Measurements from ENCODE around the gene KRT3.
"Not testable (repeated sequence)": the region's sequence is repeated elsewhere in the genome, so short reads cannot be mapped to it uniquely, and the experiment has no call there.

KRT3 gene

DNA sequence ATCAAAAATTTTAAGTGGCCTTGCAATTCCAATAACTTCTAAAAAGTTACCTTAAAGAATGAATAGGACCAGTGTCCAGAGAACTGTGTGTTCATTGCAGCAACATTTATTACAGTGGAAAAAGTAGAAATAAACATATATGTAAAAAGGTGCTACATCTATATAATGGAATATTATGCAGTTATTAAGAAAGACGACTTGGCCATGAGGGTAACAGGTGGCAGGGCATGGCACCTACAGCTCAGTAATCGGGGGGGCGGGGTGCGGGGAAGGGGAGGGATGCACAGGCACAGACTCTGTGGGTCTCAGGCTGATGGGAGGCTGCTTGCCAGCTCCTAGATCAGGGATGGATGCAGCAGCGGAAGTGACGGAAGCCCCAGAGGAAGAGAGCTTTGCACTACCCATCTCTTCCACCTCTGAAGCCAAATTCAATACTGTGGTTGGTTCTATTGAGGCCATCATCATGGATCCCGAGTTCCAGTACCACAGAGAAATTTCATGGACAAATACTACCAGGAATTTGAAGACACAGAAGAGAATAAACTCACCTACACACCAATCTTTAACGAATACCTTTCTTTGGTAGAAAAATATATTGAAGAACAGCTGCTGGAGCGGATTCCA is 32.8 kb downstream of the KRT3 start:
- in situ Hi-C loops (cut with MboI; ENCODE audit: low sequenced_read_pairs), result no loop called here

DNA sequence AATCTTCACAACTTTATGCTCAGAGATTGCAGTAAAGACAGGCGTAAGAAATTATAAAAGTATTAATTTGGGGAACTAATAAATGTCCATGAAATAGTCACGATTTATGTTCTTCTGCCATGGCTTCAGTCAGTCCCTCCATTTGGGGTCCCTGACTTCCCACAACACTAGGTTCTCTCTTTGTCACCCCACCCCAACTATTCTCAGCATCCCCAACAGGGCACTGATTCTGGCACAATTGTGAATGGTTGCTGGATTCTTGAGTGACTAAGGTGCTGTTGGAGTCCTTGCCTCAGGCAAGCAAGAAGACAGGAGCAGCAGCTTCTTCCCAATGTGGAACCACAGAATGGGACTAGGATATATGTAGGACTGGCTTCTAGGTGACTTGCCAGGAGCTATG is 34.1 kb downstream of the KRT3 start:
- in situ Hi-C loops (cut with MboI; ENCODE audit: low sequenced_read_pairs), result no loop called here

DNA sequence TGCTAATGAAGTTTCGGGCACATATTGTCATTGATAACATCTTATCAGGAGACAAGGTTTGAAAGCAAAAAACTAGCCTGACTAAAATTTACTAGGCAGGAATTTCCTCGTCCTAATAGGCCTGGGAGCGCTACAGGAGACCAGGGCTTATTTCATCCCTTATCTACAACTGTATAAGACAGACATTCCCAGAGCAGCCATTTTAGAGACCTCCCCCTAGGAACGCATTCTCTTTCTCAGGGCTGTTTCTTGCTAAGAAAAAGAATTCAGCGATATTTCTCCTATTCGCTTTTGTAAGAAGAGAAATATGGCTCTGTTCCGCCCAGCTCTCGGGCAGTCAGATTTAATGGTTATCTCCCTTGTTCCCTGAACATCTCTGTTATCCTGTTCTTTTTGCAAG is 34.7 kb downstream of the KRT3 start:
- in situ Hi-C loops (cut with MboI; ENCODE audit: low sequenced_read_pairs), result not testable (repeated sequence)

DNA sequence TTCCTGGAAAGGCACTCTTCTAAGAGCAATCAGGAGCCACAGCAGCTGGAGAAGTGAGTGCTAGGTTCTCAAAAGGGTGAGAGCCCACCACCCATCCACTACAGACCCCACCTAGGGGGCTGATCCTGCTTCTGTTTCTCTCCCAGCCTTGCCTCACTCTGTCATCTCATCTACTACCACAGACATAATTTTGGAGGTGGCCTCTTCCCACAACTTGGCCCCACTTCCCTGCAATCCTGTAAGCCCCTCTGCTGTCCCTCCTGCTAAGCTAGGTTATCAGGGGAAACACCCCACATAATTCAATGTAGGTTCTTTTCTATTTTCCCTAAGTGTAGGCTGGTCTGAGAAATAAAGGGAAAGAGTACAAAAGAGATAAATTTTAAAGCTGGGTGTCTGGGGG is 35.3 kb downstream of the KRT3 start:
- in situ Hi-C loops (cut with MboI; ENCODE audit: low sequenced_read_pairs), result no loop called here

DNA sequence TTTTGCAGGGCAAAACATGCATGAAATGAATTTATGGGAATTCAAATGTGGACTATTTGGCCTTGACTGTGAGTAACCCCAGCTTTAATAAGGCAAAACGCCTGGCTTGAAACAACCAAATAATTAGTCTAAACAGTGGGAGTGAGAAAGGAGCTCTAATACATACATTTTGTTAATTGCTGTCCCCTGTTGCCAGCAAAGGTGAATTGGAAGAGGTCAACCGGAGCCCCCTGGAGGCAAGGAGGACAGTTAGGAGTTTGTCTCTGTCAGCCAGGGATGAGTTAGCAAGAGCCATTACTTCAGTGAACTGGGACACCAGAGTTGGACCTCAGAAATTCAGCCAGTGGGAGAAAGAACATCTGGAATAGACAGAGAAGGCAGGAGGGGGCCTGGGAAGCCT is 36.2 kb downstream of the KRT3 start:
- in situ Hi-C loops (cut with MboI; ENCODE audit: low sequenced_read_pairs), result no loop called here

DNA sequence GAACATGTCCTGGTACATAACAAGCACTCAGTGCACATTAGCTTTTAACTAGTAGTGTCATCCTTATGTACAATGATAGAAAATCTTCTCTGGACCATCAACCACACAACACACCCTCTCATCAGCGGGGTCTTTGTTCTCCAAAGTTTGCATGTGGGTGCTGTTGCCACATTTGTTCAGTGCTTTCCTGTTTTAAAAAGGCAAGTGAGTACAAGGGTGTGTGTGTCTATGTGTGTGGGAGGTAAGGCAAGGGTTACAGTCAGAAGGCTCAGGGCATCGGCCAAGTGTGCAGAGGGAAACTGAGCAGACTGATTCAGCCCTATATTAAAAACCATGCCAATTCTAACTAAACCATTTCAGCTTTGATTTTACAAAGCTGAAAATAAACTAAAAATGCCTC is 36.7 kb downstream of the KRT3 start:
- in situ Hi-C loops (cut with MboI; ENCODE audit: low sequenced_read_pairs), result no loop called here

DNA sequence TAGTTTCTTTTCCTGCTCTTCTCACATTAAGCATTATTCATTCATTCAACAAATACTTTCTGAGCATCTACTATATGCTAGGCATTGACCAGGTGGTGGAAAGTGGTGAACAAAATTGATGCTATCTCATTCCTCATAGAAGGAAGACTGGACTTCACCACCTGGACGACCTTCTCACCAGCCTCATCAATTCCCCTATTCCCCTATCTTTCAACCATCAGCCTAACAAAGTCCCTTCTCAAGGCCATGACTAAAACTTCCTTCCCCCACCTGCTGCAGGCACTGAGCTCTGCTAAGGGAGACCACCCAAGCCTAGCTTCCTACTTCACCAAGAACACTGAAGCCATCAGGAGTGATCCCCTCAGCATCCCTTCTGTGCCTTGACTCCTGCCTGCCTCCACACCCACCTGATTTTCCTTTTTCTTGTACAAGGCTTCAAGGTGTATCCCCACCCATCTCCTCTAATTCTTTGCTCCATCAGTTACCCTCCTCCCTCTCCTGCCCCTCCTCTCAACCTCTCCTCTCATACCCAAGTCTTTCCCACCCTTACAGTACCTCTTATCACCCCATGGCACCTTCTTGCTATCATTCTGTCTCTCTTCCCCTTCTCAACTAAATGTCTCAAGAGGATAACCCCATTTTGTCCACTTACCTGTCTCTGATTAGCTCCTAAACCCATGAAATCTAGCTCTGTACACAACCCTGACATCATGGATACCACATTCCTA is 38.3 kb downstream of the KRT3 start:
- in situ Hi-C loops (cut with MboI; ENCODE audit: low sequenced_read_pairs), result no loop called here

DNA sequence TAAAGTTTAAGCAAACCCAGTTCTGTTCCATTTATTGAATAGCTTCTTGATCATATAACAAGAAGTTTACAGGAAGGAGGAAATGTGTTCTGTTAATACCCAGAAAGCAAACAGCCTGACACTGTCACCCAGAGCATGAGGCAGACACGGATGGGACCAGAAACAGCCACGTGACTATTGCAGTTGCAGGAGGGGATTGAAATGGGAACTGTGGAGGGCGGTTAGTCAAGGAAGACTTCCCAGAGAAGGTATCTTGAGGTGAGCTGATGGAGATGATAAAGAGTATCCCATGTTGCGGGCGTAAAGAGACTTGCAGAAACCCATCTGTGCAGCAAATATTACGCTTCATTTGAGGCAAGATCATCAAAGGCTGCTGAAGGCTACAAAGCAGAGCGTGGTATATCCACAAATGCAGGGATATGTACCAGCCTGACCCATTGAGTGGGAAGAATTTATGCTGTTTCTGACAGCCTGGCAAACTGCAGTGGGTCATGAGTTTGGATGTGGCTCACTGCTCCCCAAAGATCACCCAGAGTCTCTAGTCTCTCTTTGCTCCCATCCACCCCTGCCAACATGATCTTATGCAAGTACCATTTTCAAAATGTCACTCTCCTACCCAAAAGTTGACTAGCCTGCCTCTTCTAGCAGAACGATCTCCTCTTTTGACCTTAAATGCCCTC is 39.5 kb downstream of the KRT3 start:
- in situ Hi-C loops (cut with MboI; ENCODE audit: low sequenced_read_pairs), result no loop called here

DNA sequence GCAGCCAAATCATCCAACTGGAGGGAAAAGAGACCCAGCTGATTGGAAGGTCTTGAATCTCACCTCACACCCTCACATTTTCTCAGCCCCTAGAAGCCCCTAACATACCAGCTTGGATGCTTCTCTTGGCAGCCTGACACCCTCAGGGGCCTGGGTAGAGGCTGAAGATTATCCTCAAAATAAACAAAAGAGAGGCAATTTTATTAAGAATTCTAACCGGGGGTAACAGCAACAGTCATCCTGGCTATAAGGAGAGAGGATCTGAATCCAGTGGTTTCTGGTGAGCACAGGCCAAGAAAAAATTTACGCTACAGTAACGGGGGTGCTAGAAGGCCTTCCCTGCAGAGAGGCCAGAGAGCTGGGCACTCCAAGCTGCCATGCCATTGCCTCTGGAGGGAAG is 40.4 kb downstream of the KRT3 start:
- in situ Hi-C loops (cut with MboI; ENCODE audit: low sequenced_read_pairs), result no loop called here

DNA sequence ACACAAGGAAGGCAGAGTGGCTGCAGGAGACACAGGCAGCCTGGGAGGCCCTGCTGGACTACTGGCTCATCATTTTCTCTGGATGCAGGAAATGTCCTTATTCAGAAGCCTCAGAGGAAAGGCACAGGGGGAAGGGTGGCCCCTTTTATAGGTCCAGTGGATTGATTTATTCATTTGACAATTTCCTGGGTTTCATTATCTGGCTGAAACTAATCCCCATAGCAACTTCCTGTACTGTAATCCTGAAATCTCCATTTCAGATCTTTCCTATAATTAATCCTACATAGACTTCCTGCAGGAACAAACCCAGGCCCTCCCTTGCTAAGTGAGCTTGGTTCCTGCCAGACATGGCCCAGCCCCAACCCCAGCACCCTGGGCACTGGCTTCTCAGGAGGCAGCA is 41.8 kb downstream of the KRT3 start:
- in situ Hi-C loops (cut with MboI; ENCODE audit: low sequenced_read_pairs), result no loop called here

DNA sequence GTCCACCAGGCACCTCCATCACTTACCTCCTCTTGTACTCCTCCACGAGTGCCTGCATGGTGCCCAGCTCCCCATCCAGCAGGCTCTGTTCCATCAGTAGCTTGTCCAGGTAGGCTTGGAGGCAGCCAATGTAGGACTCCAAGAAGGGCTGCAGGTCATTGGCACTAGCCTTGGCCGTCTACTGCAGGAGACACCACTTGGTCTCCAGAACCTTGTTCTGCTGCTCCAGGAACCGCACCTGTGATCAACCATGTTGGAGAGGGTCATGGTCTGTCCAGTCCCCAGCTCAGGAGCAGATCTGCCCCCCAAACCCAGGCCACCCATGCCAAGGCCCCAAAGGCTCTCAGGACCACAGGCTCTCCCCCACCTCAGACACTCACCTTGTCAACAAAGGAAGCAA is 42.6 kb downstream of the KRT3 start:
- in situ Hi-C loops (cut with MboI; ENCODE audit: low sequenced_read_pairs), result no loop called here

DNA sequence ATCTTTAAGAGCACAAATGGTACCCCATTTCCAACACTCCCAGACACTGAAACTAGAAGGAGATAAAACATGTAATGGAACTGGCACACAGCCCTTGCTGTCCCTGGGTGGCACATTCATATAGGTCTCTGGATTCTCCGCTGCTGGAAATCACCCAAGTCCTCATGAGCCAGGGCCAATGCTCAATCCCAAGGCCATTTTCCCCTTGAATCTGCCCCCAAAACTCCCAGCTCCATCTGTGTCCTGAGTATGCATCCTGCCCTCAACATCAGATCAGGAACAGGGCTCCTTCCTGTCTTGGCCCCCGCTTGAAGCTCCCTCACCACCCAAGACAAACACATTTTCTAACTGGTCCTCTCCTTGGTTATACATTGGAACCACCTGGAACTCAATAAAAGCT is 43.4 kb downstream of the KRT3 start:
- in situ Hi-C loops (cut with MboI; ENCODE audit: low sequenced_read_pairs), result no loop called here

DNA sequence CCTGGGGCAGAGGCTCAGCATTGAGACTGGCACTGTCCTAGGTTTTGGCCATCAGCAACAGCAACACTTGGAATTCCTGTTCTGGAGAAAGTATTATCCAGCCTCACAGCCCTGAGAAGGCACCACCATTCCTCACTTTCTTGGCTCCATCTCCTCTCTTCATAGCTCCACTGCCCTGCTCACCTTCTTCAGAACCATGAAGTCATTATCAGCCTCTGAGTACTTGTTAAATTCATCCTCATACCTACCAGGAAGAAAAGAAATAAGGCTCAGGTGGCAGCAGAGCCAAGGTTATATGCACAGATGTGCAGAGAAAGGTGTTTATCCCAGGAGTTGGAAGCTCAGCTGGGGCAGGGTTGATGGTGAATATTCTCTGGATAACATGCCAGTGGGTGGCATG is 44.1 kb downstream of the KRT3 start:
- in situ Hi-C loops (cut with MboI; ENCODE audit: low sequenced_read_pairs), result no loop called here

DNA sequence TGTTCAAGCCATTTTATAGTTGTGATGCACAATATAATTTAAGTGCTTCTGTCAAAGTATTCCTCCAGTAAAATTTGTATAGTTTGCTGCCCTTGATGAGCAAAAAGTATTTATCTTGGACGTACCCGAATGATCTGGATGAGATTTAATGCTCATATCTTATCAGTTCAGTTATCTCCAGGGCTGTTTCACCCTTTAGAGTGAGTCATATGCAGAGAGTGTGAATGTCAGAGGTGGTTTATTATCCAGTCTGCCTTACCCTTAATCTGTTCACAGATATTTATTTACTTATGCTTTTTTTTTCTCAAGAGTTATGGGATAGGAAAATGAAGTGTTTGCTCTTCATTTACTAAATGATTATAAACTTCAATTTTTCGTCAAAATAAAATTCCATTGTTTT is 45.4 kb downstream of the KRT3 start:
- in situ Hi-C loops (cut with MboI; ENCODE audit: low sequenced_read_pairs), result not testable (repeated sequence)

DNA sequence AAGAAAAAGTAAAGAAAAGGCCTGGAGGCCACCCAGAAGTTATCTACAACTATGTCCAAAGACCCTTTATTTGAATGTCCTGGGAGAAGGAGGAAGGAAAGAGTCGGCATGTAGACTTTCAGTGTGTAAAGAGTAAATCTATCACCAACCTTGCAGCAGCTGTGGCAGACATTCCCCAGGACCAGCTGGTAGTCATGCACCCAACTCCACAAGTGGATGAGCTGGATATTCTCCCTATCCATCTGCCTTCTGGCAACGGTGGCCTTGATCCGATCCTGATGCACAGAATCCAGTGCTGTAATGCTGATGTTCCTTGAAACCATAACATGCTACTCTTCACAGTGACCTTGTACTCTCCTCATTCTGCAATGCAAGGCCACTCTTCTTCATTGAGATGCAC is 46.1 kb downstream of the KRT3 start:
- in situ Hi-C loops (cut with MboI; ENCODE audit: low sequenced_read_pairs), result no loop called here

DNA sequence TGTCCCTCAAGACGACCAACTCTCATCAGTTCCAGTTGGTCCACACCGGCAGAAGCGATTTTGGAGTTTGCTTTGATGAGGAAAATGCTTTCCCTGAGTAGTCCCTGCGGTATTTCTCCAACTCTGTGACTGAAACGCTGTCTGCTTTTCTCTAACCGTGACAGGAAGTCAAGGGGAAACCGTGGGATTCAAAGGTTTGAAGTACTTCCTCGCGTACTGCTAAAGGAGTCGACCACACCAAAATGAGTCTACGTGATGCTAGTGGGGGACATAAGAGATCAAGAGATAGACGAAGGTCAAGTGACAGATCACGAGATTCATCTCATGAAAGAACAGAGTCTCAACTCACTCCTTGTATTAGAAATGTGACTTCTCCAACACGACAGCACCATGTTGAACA is 47.3 kb downstream of the KRT3 start:
- in situ Hi-C loops (cut with MboI; ENCODE audit: low sequenced_read_pairs), result no loop called here

DNA sequence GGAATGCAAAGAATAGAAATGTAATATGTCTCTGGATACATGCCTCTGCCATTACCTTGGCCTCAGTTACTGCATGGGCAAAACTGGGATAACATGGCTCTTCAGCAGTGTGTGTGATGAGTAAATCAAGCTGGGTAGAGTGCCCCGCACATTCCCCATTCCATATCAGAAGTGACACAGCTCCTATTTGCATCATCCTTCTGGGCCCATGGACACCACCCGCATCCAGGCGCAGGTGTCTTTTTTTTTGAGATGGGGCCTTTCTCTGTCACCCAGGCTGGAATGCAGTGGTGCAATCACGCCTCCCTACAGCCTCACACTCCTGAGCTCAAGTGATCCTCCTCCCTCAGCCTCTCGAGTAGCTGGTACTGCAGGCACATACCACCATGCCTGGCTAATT is 50.4 kb downstream of the KRT3 start:
- in situ Hi-C loops (cut with MboI; ENCODE audit: low sequenced_read_pairs), result no loop called here

DNA sequence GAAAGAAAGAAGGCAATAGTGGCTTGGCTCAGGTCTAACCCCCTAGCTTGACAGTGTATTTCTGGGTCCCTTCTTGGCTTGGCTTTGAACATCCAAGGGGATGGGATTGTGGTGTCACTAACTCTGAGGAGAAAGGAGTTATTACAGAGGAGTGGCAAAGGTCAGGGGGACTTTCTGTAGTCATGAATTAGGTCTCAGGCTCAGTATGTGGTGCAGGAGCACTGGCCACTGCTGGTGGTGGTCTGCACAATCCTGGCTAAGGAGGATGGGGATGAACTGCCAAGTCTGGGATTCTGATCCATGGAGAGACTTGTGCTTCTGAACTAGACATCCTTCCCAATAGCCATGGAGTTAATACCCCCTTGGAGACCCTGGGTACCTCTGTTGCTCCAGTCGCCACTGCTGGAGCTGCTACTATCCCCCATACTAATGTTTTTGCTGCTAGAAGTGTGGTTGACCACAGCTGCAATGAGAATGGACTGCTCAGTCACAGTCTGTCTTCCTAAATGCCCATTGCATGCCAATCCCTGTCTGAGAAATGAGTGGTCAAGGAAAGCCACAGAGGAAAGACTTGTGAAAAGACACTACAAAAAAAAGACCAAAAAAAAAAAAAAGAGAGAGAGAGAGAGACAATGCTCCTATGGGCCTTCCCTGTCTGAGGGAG is 51.3 kb downstream of the KRT3 start:
- in situ Hi-C loops (cut with MboI; ENCODE audit: low sequenced_read_pairs), result no loop called here

DNA sequence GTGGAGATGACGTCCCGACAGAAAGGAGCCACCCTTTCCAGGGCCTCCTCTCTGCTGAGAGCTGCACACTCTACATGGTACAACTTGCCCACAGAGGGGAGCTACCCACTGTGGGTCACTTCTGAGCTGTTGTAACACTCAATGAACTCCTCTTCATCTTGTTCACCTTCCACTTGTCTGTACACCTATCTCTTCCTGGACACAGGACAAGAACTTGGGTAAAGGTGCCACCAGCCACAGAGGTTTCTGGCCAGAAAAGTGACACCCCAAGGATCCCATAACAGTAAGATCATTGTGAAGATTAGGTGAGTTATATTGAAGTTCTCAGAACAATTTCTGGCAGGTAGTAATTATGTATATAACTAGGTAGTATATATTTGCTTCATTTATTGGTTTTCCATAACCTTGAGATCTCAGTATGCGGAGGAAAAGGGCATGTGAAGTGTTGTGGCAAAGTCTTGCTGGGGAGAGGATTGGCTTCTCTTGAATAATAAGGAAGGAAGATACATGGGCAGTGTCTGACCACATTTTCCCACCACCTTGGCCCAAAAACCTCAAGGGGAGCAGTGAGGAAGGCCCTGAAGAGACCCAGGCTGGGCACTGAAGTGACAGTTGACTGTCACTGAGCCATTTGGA is 53.0 kb downstream of the KRT3 start:
- in situ Hi-C loops (cut with MboI; ENCODE audit: low sequenced_read_pairs), result no loop called here

DNA sequence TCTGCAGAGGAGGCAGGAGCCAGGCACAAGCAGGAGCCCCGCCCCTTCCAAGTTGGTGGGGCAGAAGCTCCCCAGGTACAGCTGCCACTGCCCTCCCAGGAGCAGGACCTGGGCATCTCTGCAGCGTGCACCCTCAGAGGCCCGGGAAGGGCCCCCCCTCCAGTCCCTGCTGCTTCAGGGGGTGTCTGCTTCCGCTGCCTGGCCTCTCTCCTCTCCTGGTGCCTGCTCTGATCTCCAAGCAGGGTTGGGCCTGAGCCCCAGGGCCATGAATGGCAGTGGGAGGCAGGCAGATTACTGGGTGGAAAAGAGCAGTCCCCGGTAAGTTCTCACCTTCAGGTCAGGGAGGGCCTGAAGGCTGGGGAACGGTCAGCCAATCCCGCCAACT is 53.7 kb downstream of the KRT3 start:
- in situ Hi-C loops (cut with MboI; ENCODE audit: low sequenced_read_pairs), result no loop called here

DNA sequence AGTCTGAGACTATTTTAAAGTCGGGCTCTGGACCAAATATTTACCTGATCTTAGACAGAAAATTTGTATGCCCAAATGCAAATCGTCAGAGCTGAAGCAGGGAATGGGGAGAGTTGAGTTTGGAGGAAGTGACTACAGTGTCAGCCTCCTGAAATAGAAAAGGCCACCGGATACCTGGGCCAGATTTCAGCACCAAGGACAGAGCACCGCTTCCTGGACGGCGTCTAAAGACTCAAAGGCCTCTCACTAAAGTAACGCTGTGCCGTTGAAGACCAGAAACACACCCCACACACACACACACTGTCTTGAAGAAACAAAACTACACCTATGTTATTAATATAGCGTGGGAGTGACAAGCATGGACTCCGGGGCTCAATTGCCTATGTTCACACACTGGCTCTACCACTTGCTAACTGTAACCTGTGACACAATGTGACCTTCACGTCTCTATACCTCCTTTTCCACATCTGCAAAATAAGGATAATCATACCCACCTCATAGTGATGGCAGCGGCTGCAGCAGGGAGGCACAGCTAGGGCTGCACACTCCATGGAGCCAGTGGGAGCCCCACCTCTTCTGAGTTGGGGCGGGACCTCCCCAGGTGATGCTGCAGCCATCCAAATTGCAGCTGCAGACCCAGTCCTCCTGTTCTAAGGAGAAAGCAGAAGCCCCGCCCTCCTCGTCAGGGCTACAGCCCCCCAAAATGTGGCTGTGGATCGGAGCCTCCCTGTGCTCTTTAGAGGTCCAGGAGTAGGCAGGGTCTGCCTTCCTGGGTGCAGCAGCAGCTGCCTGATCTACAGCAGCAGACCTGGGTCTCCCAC is 54.3 kb downstream of the KRT3 start:
- in situ Hi-C loops (cut with MboI; ENCODE audit: low sequenced_read_pairs), result no loop called here

All from hTERT RPE-1 (cell line).